Heart left ventricle (tissue), 16 donors: ENCODE results near the gene ADH6. TPM values are rescaled to one million over a fixed set of nuclear protein-coding genes. Genes with fewer than 3 reads are reported as not detected.

ENCODE experiments used
- ATAC-seq, 4 donors: fragments of 200-7000 bp; cut with Tn5 transposase; one replicate each; pipeline ENCODE4 v1.9.1; 2020 to 2022; ENCODE audit warnings: moderate library complexity in 4 of 4, mild to moderate bottlenecking in 3 of 4, moderate number of reproducible peaks in 1 of 4
- DNase-seq, 5 donors: peaks; one replicate each; pipeline ENCODE4 v3.0.0-alpha.2; 2020
- H3K27ac ChIP-seq, 12 donors: fragments of 200-600 bp; sonication (generic) in 4 of 12; one replicate each; pipeline versions ENCODE4 v1.5.0 to v1.8.0; 2016 to 2022; ENCODE audit warnings: mild to moderate bottlenecking in 2 of 12
- H3K27me3 ChIP-seq, 9 donors: fragments of 200-600 bp; sonication (generic) in 2 of 9; one replicate each; pipeline versions ENCODE4 v1.5.1 to v1.8.0; 2016 to 2022; ENCODE audit warnings: mild to moderate bottlenecking in 3 of 9
- H3K36me3 ChIP-seq, 9 donors: fragments of 200-600 bp; sonication (generic) in 2 of 9; one replicate each; pipeline versions ENCODE4 v1.5.0 to v1.8.0; 2018 to 2022; ENCODE audit warnings: mild to moderate bottlenecking in 2 of 9
- H3K4me1 ChIP-seq, 12 donors: fragments of 200-600 bp; sonication (generic) in 4 of 12; one replicate each; pipeline versions ENCODE4 v1.5.0 to v1.8.0; 2016 to 2022; ENCODE audit warnings: mild to moderate bottlenecking in 3 of 12
- H3K4me3 ChIP-seq, 12 donors: fragments of 200-600 bp; sonication (generic) in 4 of 12; one replicate each; pipeline versions ENCODE4 v1.5.0 to v1.8.0; 2017 to 2022; ENCODE audit warnings: mild to moderate bottlenecking in 9 of 12, moderate library complexity in 4 of 12
- H3K9me3 ChIP-seq, 12 donors: fragments of 200-600 bp; sonication (generic) in 4 of 12; one replicate each; pipeline versions ENCODE4 v1.5.0 to v1.8.0; 2016 to 2022; ENCODE audit warnings: mild to moderate bottlenecking in 1 of 12
- CTCF ChIP-seq, 12 donors: fragments of 200-600 bp; sonication (generic) in 4 of 12; IDR thresholded peaks; one replicate each; pipeline versions ENCODE4 v1.5.0 to v1.8.0; 2018 to 2022; ENCODE audit warnings: antibody characterized with exemption in 12 of 12, mild to moderate bottlenecking in 5 of 12
- POLR2A ChIP-seq, 2 donors: fragments of 450-650 bp; IDR thresholded peaks; one replicate each; pipeline ENCODE4 v1.6.1; 2017; ENCODE audit warnings: antibody characterized with exemption in 2 of 2, mild to moderate bottlenecking in 2 of 2, moderate library complexity in 2 of 2
- WGBS, 4 donors: extraction: QIAGEN DNeasy Blood & Tissue Kit in 2 of 4; methylation state at CpG; one replicate each; pipeline versions ENCODE4 v1.1.5 to v1.1.7; 2013 to 2018; 5-methylcytosine and 5-hydroxymethylcytosine counted together
- intact Hi-C, 10 donors: fragments of 100-400 bp; cut with DNase I; formaldehyde crosslinking; loops; one replicate each; pipeline versions ENCODE4 v1.11.1 to v1.14.2; 2022
- polyA plus RNA-seq, 2 donors: library from polyadenylated mRNA; stranded (reverse); fragments of 200-250 nt; gene quantifications; one replicate each; pipeline ENCODE4 v1.2.3, GENCODE V29; 2013
- total RNA-seq, 9 donors: library from RNA; depleted of rRNA in 2 of 9; stranded (reverse); fragments of >200 nt in 2 of 9; fragmentation: NEBNext Ultra II Directional in 3 of 9; extraction: Animal tissue kit (Norgen Biotek cat#: 25700) in 3 of 9; gene quantifications; one replicate each; pipeline versions ENCODE4 v1.1.0 to v1.2.4, GENCODE V29; 2016 to 2023
- donor health status: ischemic (EF 13 %, LVEDD 7.1; RV severe dilation, severe dysfunction).
- donor health status: healthy with polysubstance abuse.
- donor health status: DM: no; HTN: yes; CAD: no.
- donor health status: DM: no; HTN: no; CAD: no.
- donor health status: ischemic (EF 25% LVEDD 6.9; RV normal size, moderate dysfunction).
- donor health status: ischemic (EF 25% LVEDD 5.7; RV mildly dilated, moderate dysfunction).
- donor health status: healthy.
- donor health status: DM: yes; HTN: yes; CAD: no.
- donor health status: ischemic (EF 35%, LVEDD 5.7; RV mildly dilated, moderate dysfunction).
- donor health status: nonischemic (EF 11% LVEDD 7.7; RV severe dilation, severe dysfunction).
- donor health status: DM: yes; HTN: yes; CAD: no.
- donor health status: PGD.
- donor health status: ischemic (EF 29% LVEDD 5.4; RV normal size, mild dysfunction).
- donor health status: nonischemic (EF 23%, LVEDD 6.1; RV moderate dilation, normal function).

The ADH6 gene
- total and polyA plus RNA-seq, 11 donors, result not detected

- Histone ChIP-seq H3K27me3 (no peaks in the 10 kb centered on the region), H3K9me3 (peaks cover 0 to 22% (median 5%) of the 10 kb centered on the region in 12 donors), H3K36me3 (no peaks in the 10 kb centered on the region), H3K4me1 (no peaks in the 10 kb centered on the region), H3K27ac (peak overlapping the region in 3 of 12 donors; percentile 11 to 52 (median 18)), H3K4me3 (no peak overlapping the region)
- peak in 2 of 4 donors; percentile 18 to 50 for ATAC-seq
- 53 to 69% (median 59%) methylated on average over 2 of the region's 2 CpGs for WGBS, 4 donors
- no peak for TF ChIP-seq POLR2A (IDR thresholded peaks at IDR 0.05)
- no peak for TF ChIP-seq CTCF (IDR thresholded peaks at IDR 0.05)
- DNase-seq, result no peak
- intact Hi-C loops, result no loop called here
These were observed 38.5 kb downstream of the ADH6 start for GRCh38 chr4:99180382-99181070.

GRCh38 chr4:99179626-99180025, 39.4 kb downstream of the ADH6 start:
- H3K4me3 ChIP-seq, result no peak overlapping the region
- no peak for TF ChIP-seq POLR2A (IDR thresholded peaks at IDR 0.05)
- TF ChIP-seq CTCF (IDR thresholded peaks at IDR 0.05), result no peak
- intact Hi-C loops, result no loop called here
- ATAC-seq (no peak), DNase-seq (no peak)
- no peaks in the 10 kb centered on the region for H3K4me1 ChIP-seq
- no peaks in the 10 kb centered on the region for H3K27me3 ChIP-seq
- H3K9me3 ChIP-seq, result peaks cover 0 to 19% (median 5%) of the 10 kb centered on the region in 12 donors
- WGBS, 4 donors, result 80 to 100% (median 87%) methylated on average over 1 of the region's 1 CpG
- H3K36me3 ChIP-seq, result no peaks in the 10 kb centered on the region
- no peak overlapping the region for H3K27ac ChIP-seq

- peaks cover 0 to 19% (median 5%) of the 10 kb centered on the region in 12 donors for H3K9me3 ChIP-seq
- H3K36me3 ChIP-seq, result no peaks in the 10 kb centered on the region
- DNase-seq, result no peak
- H3K4me3 ChIP-seq, result no peak overlapping the region
- no peak overlapping the region for H3K27ac ChIP-seq
- no peak for ATAC-seq
- intact Hi-C loops, result no loop called here
- no peak for TF ChIP-seq POLR2A (IDR thresholded peaks at IDR 0.05)
- TF ChIP-seq CTCF (IDR thresholded peaks at IDR 0.05), result no peak
- H3K4me1 ChIP-seq, result no peaks in the 10 kb centered on the region
- WGBS, 4 donors, result 72 to 92% (median 76%) methylated on average over 2 of the region's 2 CpGs
- H3K27me3 ChIP-seq, result no peaks in the 10 kb centered on the region
These were observed 39.9 kb downstream of the ADH6 start for GRCh38 chr4:99179178-99179577.

GRCh38 chr4:99166544-99166943, 52.5 kb downstream of the ADH6 start:
- no peak for DNase-seq

More at GRCh38 chr4:99166544-99166943, 52.5 kb downstream of the ADH6 start:
- H3K27me3 ChIP-seq, result no peaks in the 10 kb centered on the region
- TF ChIP-seq POLR2A (IDR thresholded peaks at IDR 0.05), result no peak
- no peak for TF ChIP-seq CTCF (IDR thresholded peaks at IDR 0.05)
- ATAC-seq, result no peak
- intact Hi-C loops, result no loop called here
- peaks cover 0 to 14% (median 2%) of the 10 kb centered on the region in 12 donors for H3K9me3 ChIP-seq
- no peak overlapping the region for H3K27ac ChIP-seq
- H3K4me3 ChIP-seq, result no peak overlapping the region
- H3K36me3 ChIP-seq, result no peaks in the 10 kb centered on the region
- no peaks in the 10 kb centered on the region for H3K4me1 ChIP-seq
- WGBS, 4 donors, result 40 to 71% (median 52%) methylated on average over 2 of the region's 2 CpGs
